G401 (cell line): Measurements from ENCODE around the gene MRPL36. TPM values are rescaled to one million over a fixed set of nuclear protein-coding genes. Genes with fewer than 3 reads are reported as not detected.
"Not testable (repeated sequence)": the region's sequence is repeated elsewhere in the genome, so short reads cannot be mapped to it uniquely, and the experiment has no call there.

Experiments used
- DNase-seq: peaks from one replicate; pipeline ENCODE4 v3.0.0-alpha.2; 2015; ENCODE audit warnings: low spot score
- in situ Hi-C: cut with HindIII; loops from 2 replicates; pipeline ENCODE4 v1.10.0; 2016; ENCODE audit warnings: low sequenced_read_pairs, mixed read lengths
- total RNA-seq: library from RNA; depleted of rRNA; stranded (reverse); fragments of >200 nt; shearing (Covaris generic); gene quantifications from 2 replicates; pipeline ENCODE4 v1.2.3, GENCODE V29; 2014; rRNA removed

MRPL36 gene
- total RNA-seq = 39.4 and 85.0 TPM in 2 replicates

GRCh38 chr5:1799602-1800471 lies at the start of gene MRPL36:
MRPL36 (minus strand) TSS chr5:1799837; CDS start chr5:1798935, 902 bp downstream.
- in situ Hi-C loops = no loop called here

GRCh38 chr5:1847611-1848010 lies 48.0 kb upstream of the MRPL36 start:
- DNase-seq = no peak
- in situ Hi-C loops = no loop called here

More at GRCh38 chr5:1799602-1800471, at the start of gene MRPL36:
- peak; percentile 87 for DNase-seq

GRCh38 chr5:1847056-1847455 lies 47.4 kb upstream of the MRPL36 start:
- DNase-seq = no peak
- in situ Hi-C loops = no loop called here

- DNase-seq = no peak
Observed at GRCh38 chr5:1846583-1846982, 46.9 kb upstream of the MRPL36 start.

GRCh38 chr5:1845696-1846095 lies 46.1 kb upstream of the MRPL36 start:
- DNase-seq = no peak
- in situ Hi-C loops = no loop called here

More at GRCh38 chr5:1846583-1846982, 46.9 kb upstream of the MRPL36 start:
- in situ Hi-C loops = no loop called here

- DNase-seq = no peak
- in situ Hi-C loops = no loop called here
Observed at GRCh38 chr5:1844708-1845436, 45.2 kb upstream of the MRPL36 start.

- DNase-seq, in situ Hi-C loops: not testable (repeated sequence)
Observed at GRCh38 chr5:1843761-1844160, 44.1 kb upstream of the MRPL36 start.

GRCh38 chr5:1842004-1842819 lies 42.6 kb upstream of the MRPL36 start:
- DNase-seq = no peak
- in situ Hi-C loops = no loop called here

GRCh38 chr5:1840741-1841521 lies 41.3 kb upstream of the MRPL36 start:
- DNase-seq = no peak
- in situ Hi-C loops = no loop called here

GRCh38 chr5:1840071-1840547 lies 40.5 kb upstream of the MRPL36 start:
- in situ Hi-C loops = no loop called here
- no peak for DNase-seq

- in situ Hi-C loops = no loop called here
- DNase-seq = no peak
Observed at GRCh38 chr5:1838013-1838412, 38.4 kb upstream of the MRPL36 start.

- no peak for DNase-seq
- in situ Hi-C loops = no loop called here
Observed at GRCh38 chr5:1836891-1837880, 37.5 kb upstream of the MRPL36 start.

GRCh38 chr5:1836176-1836890 lies 36.7 kb upstream of the MRPL36 start:
- DNase-seq = no peak
- in situ Hi-C loops = no loop called here

GRCh38 chr5:1835431-1835830 lies 35.8 kb upstream of the MRPL36 start:
- in situ Hi-C loops = no loop called here
- no peak for DNase-seq

GRCh38 chr5:1834721-1835429 lies 35.2 kb upstream of the MRPL36 start:
- in situ Hi-C loops = no loop called here
- no peak for DNase-seq

GRCh38 chr5:1834022-1834551 lies 34.5 kb upstream of the MRPL36 start:
- DNase-seq = no peak
- in situ Hi-C loops = no loop called here
